ENCODE results near the gene CYP4B1. TPM values are rescaled to one million over a fixed set of nuclear protein-coding genes. Genes with fewer than 3 reads are reported as not detected.

Gene CYP4B1
- total RNA-seq, 1 experiment from 2014 or later = 0.24 TPM

- TF ChIP-seq ZNF138 (CRISPR knock-in tag; conservative IDR thresholded peaks at IDR 0.05) (no peak), NR1H2 (CRISPR knock-in tag; IDR thresholded peaks at IDR 0.05) (no peak), ZNF219 (CRISPR knock-in tag; IDR thresholded peaks at IDR 0.05; ENCODE audit: borderline replicate concordance) (no peak)
These were observed 8.5 kb downstream of the CYP4B1 start (continued) for GRCh38 chr1:46807046-46807972.

- Mint-ChIP-seq H3K4me1 (peaks cover 6% of the 10 kb centered on the region), H3K36me3 (peaks cover 5% of the 10 kb centered on the region), H3K27me3 (ENCODE audit: low read depth) (peaks cover 20% of the 10 kb centered on the region), H3K9me3 (peaks cover 16% of the 10 kb centered on the region), H3K27ac (no peak overlapping the region), H3K4me3 (no peak overlapping the region)
- POLR2A ChIA-PET = no interaction called here
- CTCF ChIA-PET = no interaction called here
- no peak for ATAC-seq
- no peak for DNase-seq (ENCODE audit: low spot score)
- no peak for TF ChIP-seq CTCF (IDR thresholded peaks at IDR 0.05)
- TF ChIP-seq NR3C1 (CRISPR knock-in tag; conservative IDR thresholded peaks at IDR 0.05; ENCODE audit: low read depth) = no peak
- no peak for TF ChIP-seq ETV6 (CRISPR knock-in tag; IDR thresholded peaks at IDR 0.05)
- TF ChIP-seq MYBL2 (CRISPR knock-in tag; IDR thresholded peaks at IDR 0.05) = no peak
- TF ChIP-seq ZMAT4 (CRISPR knock-in tag; IDR thresholded peaks at IDR 0.05) = no peak
- TF ChIP-seq PREB (CRISPR knock-in tag; IDR thresholded peaks at IDR 0.05; ENCODE audit: borderline replicate concordance) = no peak
- no peak for TF ChIP-seq JAZF1 (CRISPR knock-in tag; IDR thresholded peaks at IDR 0.05)
- TF ChIP-seq STAT6 (CRISPR knock-in tag; conservative IDR thresholded peaks at IDR 0.05; ENCODE audit: low read depth) = no peak
- no peak for TF ChIP-seq ERG (CRISPR knock-in tag; IDR thresholded peaks at IDR 0.05)
- no peak for TF ChIP-seq ZNF512 (CRISPR knock-in tag; IDR thresholded peaks at IDR 0.05; ENCODE audit: borderline replicate concordance)
- no peak for TF ChIP-seq FOXP4 (CRISPR knock-in tag; IDR thresholded peaks at IDR 0.05)
- TF ChIP-seq ZNF532 (CRISPR knock-in tag; IDR thresholded peaks at IDR 0.05; ENCODE audit: borderline replicate concordance) = no peak
- TF ChIP-seq NFYB (CRISPR knock-in tag; conservative IDR thresholded peaks at IDR 0.05; ENCODE audit: low read depth) = no peak
- no peak for TF ChIP-seq SP1 (CRISPR knock-in tag; conservative IDR thresholded peaks at IDR 0.05)
These were observed 10.2 kb downstream of the CYP4B1 start for GRCh38 chr1:46809071-46809470.
